Spleen (tissue), 7 donors: ENCODE data around the gene LAMA5.

Experiments used
- POLR2AphosphoS5 ChIP-seq, 3 donors: sonication (generic); formaldehyde crosslinking; IDR thresholded peaks; one replicate each; pipeline ENCODE4 v1.5.1; 2017; ENCODE audit warnings: antibody characterized with exemption in 3 of 3
- TF ChIP-seq, protein P1 (sequence below), 11 experiments: fragments of 200-600 bp in 7 of 11; fragments of 450-650 bp in 4 of 11; sonication (generic) in 4 of 11; IDR thresholded peaks in 8 of 11; conservative IDR thresholded peaks in 3 of 11; 1 replicate in 7 of 11; 2 replicates in 4 of 11; pipeline versions ENCODE4 v1.4.0 to v1.8.0; 2016 to 2021; ENCODE audit warnings: antibody characterized with exemption in 11 of 11, inconsistent platforms in 4 of 11, mild to moderate bottlenecking in 1 of 11
- donor health status: DM: no; HTN: no; CAD: no; lungs with moderate emphysema.
- donor health status: DM: no; HTN: no; CAD: no.
- donor health status: DM: no; HTN: no; CAD: no.

DNA sequence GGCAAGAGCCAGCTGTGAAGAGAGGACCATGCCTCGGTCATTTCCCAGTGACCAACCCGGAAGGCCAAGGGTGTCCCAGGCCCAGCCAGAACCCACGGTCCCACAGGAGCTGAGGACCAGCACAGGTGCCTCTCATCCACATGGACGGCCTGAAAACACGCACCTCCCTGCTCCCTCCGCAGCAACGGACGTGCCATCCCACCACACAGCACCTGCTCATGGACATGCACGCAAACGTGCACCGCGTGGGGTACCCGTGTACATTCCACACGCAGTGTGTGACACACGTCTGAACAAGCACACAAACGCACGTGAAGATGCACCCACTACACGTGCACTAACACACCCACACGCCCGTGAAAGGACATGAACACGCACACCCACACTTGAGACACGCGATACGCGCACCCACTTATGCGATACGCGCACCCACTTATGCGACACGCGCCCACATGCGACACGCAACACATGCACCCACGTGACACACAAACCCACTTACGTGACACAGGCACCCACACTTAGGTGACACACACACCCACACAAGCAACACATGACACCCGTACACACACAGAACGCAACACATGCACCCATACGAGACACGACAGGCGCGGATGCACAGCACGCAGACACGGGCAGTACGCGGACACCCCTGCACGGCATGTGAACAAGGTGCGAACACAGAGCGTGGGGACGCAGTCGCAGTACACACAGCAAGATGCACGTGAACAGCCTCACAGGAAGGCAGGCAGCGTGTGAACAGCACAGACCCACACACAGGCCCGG, 30.1 kb downstream of the LAMA5 start:
- no peak for TF ChIP-seq POLR2AphosphoS5 (IDR thresholded peaks at IDR 0.05)
- TF ChIP-seq, protein P1, sequence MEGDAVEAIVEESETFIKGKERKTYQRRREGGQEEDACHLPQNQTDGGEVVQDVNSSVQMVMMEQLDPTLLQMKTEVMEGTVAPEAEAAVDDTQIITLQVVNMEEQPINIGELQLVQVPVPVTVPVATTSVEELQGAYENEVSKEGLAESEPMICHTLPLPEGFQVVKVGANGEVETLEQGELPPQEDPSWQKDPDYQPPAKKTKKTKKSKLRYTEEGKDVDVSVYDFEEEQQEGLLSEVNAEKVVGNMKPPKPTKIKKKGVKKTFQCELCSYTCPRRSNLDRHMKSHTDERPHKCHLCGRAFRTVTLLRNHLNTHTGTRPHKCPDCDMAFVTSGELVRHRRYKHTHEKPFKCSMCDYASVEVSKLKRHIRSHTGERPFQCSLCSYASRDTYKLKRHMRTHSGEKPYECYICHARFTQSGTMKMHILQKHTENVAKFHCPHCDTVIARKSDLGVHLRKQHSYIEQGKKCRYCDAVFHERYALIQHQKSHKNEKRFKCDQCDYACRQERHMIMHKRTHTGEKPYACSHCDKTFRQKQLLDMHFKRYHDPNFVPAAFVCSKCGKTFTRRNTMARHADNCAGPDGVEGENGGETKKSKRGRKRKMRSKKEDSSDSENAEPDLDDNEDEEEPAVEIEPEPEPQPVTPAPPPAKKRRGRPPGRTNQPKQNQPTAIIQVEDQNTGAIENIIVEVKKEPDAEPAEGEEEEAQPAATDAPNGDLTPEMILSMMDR (IDR thresholded peaks at IDR 0.05 in 8 of 11, conservative IDR thresholded peaks at IDR 0.05 in 3 of 11): no peak
